NCI-H1417 (cell line): ENCODE results near the gene GADL1.

Experiments used
- DNase-seq, 3 experiments: peaks; one replicate each; lab custom pipeline; 2025; lab: John Stamatoyannopoulos, UW

The GADL1 gene

DNA sequence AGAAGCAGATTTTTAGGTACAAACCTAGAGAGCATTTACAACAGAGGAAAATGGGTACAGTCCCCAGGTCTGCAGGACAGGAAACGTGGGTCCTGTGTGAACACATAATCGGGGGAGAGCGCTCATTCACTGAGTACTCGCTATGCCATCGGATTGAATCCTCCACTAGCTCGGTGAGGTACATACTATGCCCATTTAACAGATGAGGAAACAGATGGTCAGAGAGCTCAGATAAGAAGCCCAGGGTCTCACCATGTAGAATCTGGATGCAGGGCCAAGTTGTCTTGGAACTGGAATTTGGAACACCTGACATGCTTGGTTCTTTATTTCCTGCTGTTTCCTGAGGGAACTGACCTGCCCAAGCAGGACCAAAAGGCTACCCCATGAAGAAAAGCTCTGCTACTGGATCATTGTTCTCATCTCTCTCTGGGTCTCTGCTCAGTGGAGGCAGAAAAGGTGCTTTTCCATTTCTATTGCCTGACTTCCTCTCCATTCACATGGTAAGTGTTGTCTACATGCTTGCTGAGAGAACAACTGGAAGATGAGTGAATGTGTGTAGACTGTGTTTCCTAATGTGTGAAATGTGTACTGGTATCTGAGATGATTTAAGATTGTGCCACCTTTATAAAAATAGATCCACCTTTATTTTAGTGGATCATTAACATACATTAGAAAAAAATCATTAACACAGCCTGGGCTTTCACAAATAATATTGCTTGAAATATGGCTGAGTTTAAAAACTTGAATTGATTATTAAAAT lies 199.0 kb downstream of the GADL1 start:
- no peak for DNase-seq

DNA sequence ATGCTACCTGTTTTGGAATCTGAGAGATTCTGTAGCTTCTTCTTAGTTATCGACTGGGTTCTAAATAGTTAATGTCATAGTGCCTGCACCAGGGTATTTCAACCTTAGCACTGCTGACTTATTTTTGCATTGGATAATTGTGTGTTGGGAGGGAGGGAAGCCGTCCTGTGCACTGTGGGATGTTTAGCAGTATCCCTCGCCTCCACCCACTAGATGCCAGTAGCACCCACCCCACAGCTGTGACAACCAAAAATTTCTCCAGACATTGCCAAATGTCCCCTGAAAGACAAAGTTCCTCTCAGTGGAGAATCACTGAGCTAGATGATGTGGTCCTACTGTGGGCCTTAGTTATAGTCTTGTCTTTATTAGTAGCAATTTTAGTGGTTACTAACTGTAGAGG lies 199.8 kb downstream of the GADL1 start:
- no peak for DNase-seq

DNA sequence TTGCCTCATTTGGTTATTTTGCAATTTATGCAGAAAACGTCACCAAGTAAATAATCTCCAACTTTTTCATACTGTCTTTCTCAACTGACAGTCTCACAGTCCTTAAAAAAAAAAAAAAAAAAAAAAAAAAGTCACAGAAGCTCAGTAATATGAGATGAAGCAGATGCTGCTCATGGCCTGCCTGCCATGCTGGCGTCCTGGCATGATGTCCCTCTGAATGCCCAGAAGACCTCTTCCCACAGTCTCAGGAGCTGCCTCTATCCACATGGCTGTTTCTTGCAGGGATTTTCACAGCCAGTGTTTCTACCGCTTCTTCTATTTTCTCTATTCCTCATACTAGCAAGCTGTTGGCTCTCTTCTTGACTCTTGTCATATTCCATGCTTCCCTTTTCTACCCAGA lies 200.3 kb downstream of the GADL1 start:
- no peak for DNase-seq

DNA sequence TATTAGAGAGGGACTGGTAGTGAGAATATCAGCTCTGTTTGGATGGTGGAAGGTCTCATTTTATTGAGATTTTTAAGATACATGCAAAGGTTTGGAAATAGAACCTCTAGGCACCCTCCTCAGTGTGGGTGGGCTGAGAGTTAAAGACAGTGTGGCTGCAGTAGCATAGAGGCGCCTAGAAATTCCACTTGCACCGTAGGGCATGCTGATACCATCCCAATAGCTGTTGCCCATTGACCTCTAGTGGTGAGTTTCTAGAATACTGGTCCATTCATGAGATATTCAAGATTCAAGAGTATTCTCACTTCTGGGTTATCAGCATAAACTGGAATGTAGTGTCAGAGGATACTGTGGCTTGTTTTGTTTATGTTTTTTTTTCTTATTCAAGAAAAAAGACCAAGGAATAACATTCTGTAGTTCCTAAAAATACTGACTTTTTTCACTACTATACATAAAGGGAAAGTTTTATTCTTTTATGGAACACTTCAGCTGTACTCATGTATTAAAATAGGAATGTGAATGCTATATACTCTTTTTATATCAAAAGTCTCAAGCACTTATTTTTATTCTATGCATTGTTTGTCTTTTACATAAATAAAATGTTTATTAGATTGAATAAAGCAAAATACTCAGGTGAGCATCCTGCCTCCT lies 200.9 kb downstream of the GADL1 start:
- DNase-seq = peak; percentile 17 to 71 (median 25)

DNA sequence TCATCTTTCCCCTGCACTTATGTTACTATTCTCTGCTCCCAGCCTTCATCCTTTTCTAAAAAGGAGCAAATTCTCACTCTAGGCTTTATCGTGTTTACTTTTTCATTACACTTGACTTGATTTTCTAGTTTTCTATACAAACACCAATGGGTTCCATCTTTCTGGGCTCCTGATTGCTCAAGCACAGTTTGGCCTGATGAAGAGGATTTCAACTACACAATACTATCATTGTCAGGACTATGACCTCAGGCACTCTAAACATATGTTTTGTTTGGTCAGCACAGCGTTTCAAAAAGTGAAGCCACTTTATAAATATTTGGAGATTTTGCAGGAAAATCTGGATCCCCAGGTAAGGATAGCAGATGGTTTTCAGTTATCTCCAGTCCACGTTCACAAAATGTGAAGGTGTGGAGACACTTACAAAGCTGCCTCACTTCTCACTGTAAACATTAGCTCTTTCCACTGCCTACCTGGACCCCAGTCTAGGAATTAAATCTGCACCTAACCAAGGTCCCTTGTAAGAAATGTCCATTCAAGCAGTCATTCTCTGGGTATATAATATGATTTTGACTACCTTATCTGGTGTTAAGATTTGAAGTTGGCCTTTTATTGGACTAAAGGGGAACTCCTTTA lies 201.8 kb downstream of the GADL1 start:
- DNase-seq = no peak

DNA sequence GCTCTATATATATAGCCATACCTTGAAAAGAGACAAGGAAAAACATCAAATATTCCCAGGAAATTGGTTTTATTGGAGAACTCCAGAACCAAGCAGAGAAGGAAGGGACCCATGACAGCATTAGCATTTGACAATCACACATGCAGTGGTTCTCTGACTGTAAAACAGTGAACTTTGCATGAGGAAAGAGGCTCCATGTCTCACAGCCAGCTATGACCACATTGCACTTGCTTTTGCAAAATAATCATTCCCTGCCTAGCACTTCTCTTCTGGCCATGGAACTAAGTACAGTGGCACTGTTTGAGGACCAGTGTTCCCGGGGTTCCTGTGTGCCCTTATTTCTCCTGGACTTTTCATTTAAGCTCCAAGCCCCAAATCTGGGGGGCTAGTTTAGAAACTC lies 202.5 kb downstream of the GADL1 start:
- no peak for DNase-seq

DNA sequence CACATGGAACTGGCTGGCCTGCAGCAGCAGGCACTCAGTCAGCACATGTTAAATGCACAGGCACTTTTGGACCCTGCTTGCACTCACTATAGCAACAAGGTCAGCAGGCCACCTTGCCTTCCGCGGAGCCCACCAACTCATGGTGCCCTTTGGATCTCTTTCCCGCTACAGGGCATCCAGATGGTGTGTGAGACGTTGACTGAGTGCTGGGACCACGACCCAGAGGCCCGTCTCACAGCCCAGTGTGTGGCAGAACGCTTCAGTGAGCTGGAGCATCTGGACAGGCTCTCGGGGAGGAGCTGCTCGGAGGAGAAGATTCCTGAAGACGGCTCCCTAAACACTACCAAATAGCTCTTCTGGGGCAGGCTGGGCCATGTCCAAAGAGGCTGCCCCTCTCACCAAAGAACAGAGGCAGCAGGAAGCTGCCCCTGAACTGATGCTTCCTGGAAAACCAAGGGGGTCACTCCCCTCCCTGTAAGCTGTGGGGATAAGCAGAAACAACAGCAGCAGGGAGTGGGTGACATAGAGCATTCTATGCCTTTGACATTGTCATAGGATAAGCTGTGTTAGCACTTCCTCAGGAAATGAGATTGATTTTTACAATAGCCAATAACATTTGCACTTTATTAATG lies 203.1 kb downstream of the GADL1 start:
- no peak for DNase-seq

DNA sequence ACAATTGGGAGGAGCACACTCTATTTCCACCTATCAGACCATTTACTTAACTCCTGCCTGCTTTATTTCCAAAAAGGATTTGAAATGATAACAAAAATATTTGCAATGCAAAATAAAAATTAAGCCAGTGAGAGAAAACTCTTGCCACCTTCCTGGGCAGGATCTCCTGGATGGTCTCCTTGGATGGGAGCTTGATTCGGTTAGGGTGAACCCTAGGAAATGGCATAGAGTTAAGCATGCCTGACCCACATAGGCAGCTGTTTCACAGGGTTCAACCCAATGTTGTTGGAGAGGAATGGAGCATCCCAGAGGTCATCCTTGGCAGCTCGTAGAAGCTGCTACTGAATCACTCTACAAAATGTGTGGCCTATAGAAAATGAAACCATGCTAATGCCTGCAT lies 204.3 kb downstream of the GADL1 start:
- DNase-seq = no peak

DNA sequence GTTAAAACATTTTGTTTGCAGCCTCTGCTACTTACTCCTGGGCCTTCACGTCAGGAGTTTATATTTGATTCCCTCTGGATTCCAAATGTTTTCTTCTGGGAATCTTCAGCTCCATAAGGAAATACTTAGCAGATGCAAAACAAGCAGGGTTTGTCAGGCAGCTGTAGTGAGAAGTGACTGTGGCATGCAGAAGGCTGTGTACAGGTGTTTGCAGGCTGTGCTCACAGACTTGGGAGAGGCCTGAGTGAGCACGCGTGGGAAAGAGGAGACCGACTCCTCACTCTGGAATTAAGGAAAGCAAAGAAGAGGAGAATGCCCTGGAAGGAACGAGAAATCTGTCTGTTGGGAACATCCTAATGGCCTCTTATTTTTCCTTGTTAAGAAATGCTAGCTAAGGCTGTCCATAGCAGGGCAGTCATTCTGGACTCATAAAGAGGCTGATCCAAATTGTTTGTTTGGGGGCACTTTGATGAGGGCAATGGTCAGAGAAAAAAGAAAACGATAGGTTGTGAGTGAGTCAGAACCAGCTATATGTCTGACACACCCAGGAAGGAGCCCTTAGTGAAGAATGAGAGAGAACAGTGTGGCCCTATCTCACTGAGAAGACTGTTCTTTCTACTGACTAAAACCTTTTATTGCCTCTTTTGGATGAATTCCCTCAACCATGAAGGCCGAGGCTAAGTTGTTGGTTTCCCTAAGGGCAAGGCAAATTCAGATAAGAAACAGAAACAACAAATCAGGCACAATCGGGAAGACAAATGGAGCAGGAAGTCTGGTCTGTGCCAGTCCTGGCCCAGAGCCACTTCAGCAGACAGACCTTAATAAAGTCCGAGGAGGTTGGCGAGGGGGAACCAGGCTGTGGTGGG lies 205.5 kb downstream of the GADL1 start:
- peak in 1 of 3 experiments; percentile 29 for DNase-seq

DNA sequence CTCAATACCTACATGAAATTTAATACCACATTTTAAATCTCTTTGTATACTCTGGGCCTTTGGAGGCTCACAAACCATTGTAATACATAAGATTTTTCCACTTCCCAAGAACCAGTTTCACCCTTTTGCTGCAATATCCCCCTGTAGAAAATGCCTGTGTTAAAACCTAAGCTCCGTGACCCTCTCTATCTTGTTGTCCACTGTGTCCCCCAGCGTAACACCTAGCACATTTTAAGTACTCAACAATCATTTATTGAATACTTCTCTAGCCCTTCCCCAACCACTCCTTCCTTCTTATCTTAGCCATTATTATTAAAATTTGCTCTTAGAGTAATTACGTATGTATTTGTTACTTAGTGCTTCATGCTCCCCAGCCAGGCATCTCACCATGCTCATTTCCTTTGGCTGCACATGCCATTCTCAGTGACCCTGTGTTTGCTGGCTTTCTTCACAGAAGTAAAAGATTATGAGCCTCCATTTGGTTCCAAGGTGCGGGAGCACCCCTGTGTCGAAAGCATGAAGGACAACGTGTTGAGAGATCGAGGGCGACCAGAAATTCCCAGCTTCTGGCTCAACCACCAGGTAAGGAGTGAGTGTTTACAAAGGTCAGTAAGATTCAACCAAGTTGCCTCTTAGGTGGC lies 206.4 kb downstream of the GADL1 start:
- no peak for DNase-seq

DNA sequence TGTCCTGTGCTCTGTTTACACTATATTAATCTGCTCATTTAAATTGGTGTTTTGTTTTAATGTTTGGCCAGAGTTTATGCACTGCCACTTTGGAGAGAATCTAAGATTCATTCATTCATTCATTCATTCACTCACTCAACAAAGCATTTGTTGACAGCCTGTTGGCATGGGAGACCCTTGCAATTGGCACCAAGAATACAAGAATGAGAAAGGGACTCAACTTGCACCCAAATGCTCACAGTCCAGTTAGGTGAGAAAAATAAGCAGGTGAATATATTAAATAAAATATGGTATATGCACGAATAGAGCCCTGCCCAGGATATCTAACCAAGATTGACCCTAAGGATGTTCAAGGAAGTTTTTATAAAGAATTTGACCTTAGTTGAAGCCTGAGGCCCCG lies 207.7 kb downstream of the GADL1 start:
- no peak for DNase-seq

DNA sequence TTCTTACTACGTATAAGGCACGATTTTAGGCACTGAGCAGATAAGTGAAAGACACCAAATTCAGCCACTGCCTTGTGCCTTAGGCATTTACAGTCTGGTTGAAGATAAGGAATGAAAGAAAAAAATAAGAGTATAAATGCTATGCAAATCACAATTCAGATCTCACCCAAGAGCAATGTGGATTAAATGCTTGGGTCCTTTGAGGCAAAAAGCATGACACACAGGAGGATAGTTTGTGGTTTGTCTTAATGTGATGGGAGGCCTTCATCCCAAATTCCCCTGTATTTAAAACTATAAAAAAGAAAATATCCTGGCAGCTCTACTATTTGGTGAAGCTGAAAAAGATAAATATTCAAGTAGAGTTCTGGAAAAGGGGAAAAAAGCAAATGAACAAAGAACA lies 208.3 kb downstream of the GADL1 start:
- DNase-seq = no peak

DNA sequence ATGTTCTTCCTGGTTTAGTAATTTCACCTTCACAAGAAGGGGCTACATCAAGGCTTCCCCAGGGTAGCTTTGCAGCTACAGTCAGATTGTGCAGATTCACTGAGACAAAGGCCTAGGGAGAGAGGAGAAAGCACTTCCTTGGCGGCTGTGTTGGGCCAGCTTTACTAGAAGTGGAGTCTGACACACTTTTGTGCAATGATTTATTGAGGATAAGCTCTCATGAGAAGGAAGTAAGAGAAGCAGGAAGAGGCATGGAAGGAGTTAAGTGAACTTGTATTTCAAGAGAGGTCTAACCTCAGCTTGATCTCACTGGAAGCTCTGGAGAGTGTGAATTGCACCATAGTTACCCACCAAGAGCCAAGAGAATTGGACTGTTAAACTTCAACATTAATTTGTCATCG lies 209.2 kb downstream of the GADL1 start:
- no peak for DNase-seq

DNA sequence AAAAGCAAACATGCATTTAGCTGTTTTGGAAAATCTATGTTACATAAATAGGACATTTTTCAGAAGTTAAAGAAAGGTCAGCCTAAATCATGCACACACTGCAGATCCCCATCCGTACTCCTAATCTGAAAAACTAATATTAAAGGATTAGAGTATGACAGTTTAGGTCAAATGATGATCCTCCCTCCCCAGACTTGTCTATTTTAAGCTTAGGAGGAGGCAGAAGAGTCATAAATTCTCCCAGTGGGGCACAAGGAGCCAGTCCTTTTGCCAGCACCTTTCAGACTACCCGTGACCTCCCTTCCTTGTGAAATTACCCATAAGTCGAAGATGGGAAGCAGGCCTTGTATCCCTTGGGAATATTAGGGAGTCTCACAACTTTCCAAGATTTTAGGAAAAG lies 210.1 kb downstream of the GADL1 start:
- no peak for DNase-seq

DNA sequence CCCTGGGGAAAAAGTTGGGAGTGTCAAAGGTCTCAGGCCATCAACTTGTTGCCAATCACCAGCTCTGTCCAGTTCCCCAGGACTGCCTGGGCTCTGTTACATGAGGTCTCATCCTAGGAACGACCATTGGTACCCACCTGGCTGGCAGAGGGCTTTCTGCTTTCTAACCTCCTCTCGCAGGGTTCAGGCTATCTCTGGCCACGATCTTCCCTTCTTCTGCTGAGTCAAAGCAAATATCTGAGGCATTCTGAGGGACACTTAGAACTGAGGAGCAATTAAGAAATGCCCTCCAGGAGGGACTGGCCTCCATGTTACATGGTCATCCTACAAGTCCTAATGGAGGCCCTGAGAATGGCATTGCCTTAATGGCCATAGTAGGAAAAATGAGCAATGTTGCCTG lies 210.7 kb downstream of the GADL1 start:
- DNase-seq = no peak

DNA sequence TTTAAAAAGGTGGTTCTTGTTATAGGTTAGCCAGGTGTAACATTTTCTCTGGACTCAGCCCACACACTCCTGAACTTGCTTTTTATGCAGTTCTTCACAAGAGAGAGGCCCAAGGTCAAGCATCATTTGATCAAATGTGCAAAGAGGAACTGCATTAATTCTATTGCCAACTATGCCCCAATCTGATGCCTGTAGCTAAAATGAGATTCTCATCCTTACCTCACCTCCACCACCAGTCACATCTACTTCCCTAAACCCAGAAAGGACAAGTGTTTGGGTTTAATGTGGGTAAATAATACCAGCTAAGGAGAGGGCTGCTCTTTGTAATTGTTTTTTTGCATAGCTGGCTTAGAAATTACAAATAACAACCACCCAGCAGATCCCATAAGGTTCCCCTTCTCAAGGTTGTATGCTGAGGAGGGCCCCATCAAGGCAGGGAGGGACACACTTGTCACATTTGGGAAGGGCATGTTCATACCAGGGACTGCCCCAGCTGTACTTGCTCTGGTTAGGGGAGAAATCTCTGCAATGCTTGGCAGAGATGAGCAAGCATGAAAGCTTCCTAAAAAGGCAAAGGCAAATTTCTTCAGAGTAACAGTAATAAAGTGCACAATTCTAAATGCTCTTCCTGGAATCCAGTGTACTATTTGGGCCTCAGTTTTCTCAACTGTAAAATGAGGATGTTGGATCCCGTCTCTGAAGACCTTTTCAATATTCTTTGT lies 211.9 kb downstream of the GADL1 start:
- no peak for DNase-seq

DNA sequence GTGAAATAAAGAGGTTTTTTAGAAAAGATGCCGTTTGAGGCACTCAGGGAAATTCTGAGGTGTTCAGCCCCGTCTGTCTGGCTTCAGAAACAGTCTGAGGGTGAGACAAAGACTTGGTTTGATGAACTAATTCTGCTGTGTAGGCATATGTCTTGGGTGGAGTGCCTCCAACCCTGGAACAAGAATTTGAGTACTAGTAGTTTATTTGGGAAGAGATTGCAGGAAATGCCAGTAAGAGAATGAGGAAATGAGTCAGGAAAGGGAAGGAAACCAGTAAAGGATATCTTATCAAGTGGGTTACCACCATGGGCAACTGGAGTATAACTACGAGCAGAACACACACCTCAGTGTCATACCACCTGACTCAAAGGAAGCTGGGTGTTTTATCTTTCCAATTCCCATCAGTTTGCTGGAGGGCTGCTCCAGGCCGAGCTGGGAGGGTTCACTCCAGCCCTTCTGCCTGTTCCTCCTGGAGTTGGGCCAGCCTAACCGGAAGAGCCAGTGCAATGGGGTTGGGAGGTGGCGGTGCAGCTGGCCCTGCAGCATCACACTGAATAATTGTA lies 212.7 kb downstream of the GADL1 start:
- no peak for DNase-seq

DNA sequence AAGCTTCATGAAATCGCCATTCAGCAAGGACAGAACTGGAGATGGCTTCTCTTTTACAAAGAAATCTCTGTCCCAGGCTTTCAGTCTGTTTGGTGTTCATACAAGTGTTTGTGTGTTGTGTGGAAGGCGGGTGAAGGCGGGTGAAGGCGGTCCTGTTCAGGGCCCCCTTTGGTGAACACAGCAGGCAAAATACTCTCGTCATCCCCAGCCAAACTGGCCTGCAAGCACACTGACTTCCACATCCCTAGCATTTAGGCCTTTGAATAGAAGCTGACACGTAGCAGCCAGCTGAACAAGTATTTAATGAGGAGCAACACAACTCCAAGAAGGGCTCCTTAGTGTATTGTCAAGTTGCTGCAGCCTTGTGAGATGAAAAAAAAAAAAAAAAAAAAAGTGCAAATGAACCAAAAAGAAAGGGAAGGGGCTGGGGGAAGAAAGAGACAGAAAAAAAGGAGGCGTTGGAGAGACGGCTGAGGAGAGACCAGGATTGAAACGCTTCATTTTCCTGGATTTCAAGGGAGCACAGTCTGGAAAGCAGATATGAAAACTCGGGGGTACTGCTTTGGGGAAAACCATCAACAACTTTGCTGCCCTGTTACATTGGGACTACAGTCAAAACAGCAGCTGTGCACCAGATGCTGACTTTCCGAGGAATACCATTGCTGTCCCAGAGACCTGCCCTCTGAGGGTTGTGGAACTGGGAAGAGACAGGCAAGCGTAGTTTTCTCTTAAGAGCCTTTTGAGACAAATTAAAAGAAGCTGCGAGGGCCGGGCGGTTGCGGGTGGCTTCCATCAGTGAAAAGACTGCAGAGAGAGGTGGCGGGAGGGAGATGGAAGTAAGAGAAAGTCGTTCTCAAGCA lies 213.4 kb downstream of the GADL1 start:
- no peak for DNase-seq

DNA sequence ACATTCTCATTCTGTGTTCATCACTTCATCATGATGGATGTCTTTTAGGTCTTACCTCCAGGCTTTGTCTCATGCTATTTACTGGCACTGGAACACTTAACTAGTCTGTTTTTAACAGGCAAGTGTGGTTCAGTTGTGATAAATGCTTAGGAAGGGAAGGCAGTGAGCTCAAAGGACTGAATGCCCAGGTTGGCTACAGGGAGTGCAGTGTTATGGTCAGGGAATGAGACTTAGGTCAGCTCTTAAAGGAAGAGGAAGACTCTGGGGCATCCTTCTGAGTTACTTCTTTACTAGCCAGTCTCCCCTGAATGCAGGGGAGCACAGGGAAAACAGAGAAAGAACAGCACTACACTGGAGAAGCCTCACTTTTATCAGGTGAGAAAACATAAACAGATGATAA lies 215.4 kb downstream of the GADL1 start:
- DNase-seq = no peak

DNA sequence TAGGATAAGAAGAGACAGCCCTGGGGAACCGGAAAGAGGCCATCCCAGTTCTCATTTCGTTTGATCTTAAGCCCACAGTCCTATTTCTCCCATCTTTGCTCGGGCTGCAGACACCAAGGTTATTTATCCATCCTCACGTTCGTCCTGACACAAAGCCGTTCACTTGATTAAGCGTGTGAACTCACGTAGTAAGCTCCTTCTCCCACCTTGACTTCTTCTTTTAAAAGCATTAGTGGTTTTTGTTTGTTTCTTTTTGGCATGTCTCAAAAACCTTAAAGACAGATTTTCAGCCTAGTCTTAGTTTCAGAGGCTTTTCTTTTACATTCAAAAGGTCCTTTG lies 217.1 kb downstream of the GADL1 start:
- DNase-seq = no peak
